SU-DHL-6 (cell line): Measurements from ENCODE around the gene SLC7A8.

Source experiments
- H2AFZ ChIP-seq: fragments of 200-600 bp; sonication (generic); 2 replicates; pipeline ENCODE4 v1.6.1; 2014; ENCODE audit warnings: low read depth, mild to moderate bottlenecking, moderate library complexity, mixed read lengths, antibody characterized with exemption, low read length; ENCODE audit not compliant: severe bottlenecking
- H3F3A ChIP-seq: fragments of 200-600 bp; shearing (Covaris generic); 2 replicates; pipeline ENCODE4 v1.6.0; 2016; ENCODE audit warnings: antibody characterized with exemption, mild to moderate bottlenecking; ENCODE audit not compliant: insufficient read depth
- H3K27ac ChIP-seq: fragments of 200-600 bp; sonication (generic); 2 replicates; pipeline ENCODE4 v1.5.1; 2016; ENCODE audit warnings: low read depth, mild to moderate bottlenecking, low read length, moderate library complexity, mixed read lengths
- H3K27me3 ChIP-seq: fragments of 200-600 bp; sonication (generic), shearing (Covaris generic); 2 replicates; pipeline ENCODE4 v1.6.0; 2014; ENCODE audit warnings: mild to moderate bottlenecking, low read length
- H3K36me3 ChIP-seq: fragments of 200-600 bp; sonication (generic); 2 replicates; pipeline ENCODE4 v1.6.1; 2014; ENCODE audit warnings: mild to moderate bottlenecking, low read length, mixed read lengths
- H3K4me2 ChIP-seq: fragments of 300-600, 200-600 bp; shearing (Covaris generic), sonication (generic); 2 replicates; pipeline ENCODE4 v1.6.0; 2014; ENCODE audit warnings: low read length, low read depth, mild to moderate bottlenecking; ENCODE audit not compliant: poor library complexity, severe bottlenecking
- H3K4me3 ChIP-seq: fragments of 200-600 bp; sonication (generic); 2 replicates; pipeline ENCODE4 v1.5.1; 2014; ENCODE audit warnings: antibody characterized with exemption, low read length, mild to moderate bottlenecking, mixed read lengths; ENCODE audit not compliant: insufficient read depth, poor library complexity, severe bottlenecking
- H3K79me2 ChIP-seq: fragments of 200-600 bp; sonication (generic); 2 replicates; pipeline ENCODE4 v1.6.1; 2014; ENCODE audit warnings: mild to moderate bottlenecking, low read length, moderate library complexity; ENCODE audit not compliant: insufficient read depth
- H3K9ac ChIP-seq: fragments of 200-600 bp; sonication (generic); 2 replicates; pipeline ENCODE4 v1.7.0; 2014; ENCODE audit warnings: mild to moderate bottlenecking, low read length
- H3K9me2 ChIP-seq: fragments of 200-600 bp; sonication (generic); replicated peaks from 2 replicates; pipeline ENCODE4 v1.6.1; 2014; ENCODE audit warnings: low read length; ENCODE audit not compliant: insufficient read depth
- H3K9me3 ChIP-seq: fragments of 200-600 bp; sonication (generic); 2 replicates; pipeline ENCODE4 v1.6.1; 2014; ENCODE audit warnings: low read length, mixed read lengths; ENCODE audit not compliant: insufficient read depth
- H4K20me1 ChIP-seq: fragments of 200-600 bp; sonication (generic); 2 replicates; pipeline ENCODE4 v1.6.1; 2014; ENCODE audit warnings: low read depth, mild to moderate bottlenecking, antibody characterized with exemption, low read length, moderate library complexity, mixed read lengths
- CTCF ChIP-seq: fragments of 200-600 bp; sonication (generic); IDR thresholded peaks from one replicate; pipeline ENCODE4 v1.5.1; 2017; ENCODE audit warnings: antibody characterized with exemption, mild to moderate bottlenecking, low read length, moderate library complexity; ENCODE audit not compliant: insufficient read depth, poor library complexity, severe bottlenecking
- EZH2phosphoT487 ChIP-seq: fragments of 200-600 bp; sonication (generic), shearing (Covaris generic); conservative IDR thresholded peaks from 2 replicates; pipeline ENCODE4 v1.6.1; 2018; ENCODE audit warnings: mild to moderate bottlenecking, antibody characterized with exemption, low read length, moderate library complexity, mixed read lengths

The SLC7A8 gene

GRCh38 chr14:23149745-23150144 lies 33.7 kb downstream of the SLC7A8 start:
- Histone ChIP-seq H2AFZ (no peak overlapping the region), H3K4me3 (no peak overlapping the region), H3F3A (no peaks in the 10 kb centered on the region), H3K9me2 (no peaks in the 10 kb centered on the region), H3K27ac (no peak overlapping the region), H3K36me3 (no peaks in the 10 kb centered on the region), H3K4me2 (no peak overlapping the region), H3K79me2 (no peaks in the 10 kb centered on the region), H3K9ac (no peak overlapping the region), H4K20me1 (no peaks in the 10 kb centered on the region), H3K27me3 (no peaks in the 10 kb centered on the region), H3K9me3 (no peaks in the 10 kb centered on the region)
- TF ChIP-seq EZH2phosphoT487, result no peak
- no peak for TF ChIP-seq CTCF

- Histone ChIP-seq H3K27ac (no peak overlapping the region), H3K9me3 (no peaks in the 10 kb centered on the region), H3K79me2 (no peaks in the 10 kb centered on the region), H3F3A (no peaks in the 10 kb centered on the region), H3K36me3 (no peaks in the 10 kb centered on the region), H3K4me3 (no peak overlapping the region), H4K20me1 (no peaks in the 10 kb centered on the region), H3K9me2 (no peaks in the 10 kb centered on the region), H3K9ac (no peak overlapping the region), H2AFZ (no peak overlapping the region), H3K4me2 (no peak overlapping the region), H3K27me3 (no peaks in the 10 kb centered on the region)
- TF ChIP-seq EZH2phosphoT487 (no peak), CTCF (no peak)
Observed at GRCh38 chr14:23148591-23149249, 34.7 kb downstream of the SLC7A8 start.

- Histone ChIP-seq H3K4me2 (no peak overlapping the region), H3K79me2 (no peaks in the 10 kb centered on the region), H3K27me3 (no peaks in the 10 kb centered on the region), H3K36me3 (no peaks in the 10 kb centered on the region), H3K27ac (no peak overlapping the region), H3K4me3 (no peak overlapping the region), H3K9me3 (no peaks in the 10 kb centered on the region), H3K9me2 (no peaks in the 10 kb centered on the region), H4K20me1 (no peaks in the 10 kb centered on the region), H3K9ac (no peak overlapping the region), H2AFZ (no peak overlapping the region), H3F3A (no peaks in the 10 kb centered on the region)
- TF ChIP-seq EZH2phosphoT487 (no peak), CTCF (no peak)
Observed at GRCh38 chr14:23147676-23148075, 35.8 kb downstream of the SLC7A8 start.
